ENCODE data around the gene NVL. TPM values are rescaled to one million over a fixed set of nuclear protein-coding genes. Genes with fewer than 3 reads are reported as not detected.

Gene NVL
- total and polyA plus RNA-seq, 4 donors: 5.3 to 14.0 (median 11.0) TPM

DNA sequence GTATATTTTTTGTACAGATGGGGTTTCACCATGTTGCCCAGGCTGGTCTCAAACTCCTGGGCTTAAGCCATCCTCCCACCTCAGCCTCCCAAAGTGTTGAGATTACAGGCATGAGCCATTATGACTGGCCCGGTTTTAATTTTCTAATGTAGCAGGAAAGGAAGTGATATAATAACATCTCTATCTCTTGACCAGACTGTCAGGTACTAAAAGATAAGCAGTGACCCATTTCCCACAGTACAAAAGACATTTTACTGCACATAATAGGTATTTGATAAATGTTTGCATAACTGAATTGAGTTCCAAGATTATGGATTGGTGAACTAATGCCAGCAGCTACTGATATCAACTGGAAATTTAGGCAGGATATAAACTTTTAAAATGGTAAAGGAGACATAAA, 4.0 kb downstream of the NVL start:
- 74% methylated on average over 1 of the region's 1 CpG for WGBS
- no peak overlapping the region for H3K9ac ChIP-seq (ENCODE audit: low read depth in 1 of 2, low read length in 2 of 2)
- no peak for TF ChIP-seq FOXA2 (IDR thresholded peaks at IDR 0.05)
- no peak for TF ChIP-seq NR2F2 (IDR thresholded peaks at IDR 0.05)
- TF ChIP-seq HNF4G (IDR thresholded peaks at IDR 0.05): no peak
- TF ChIP-seq, protein P1, sequence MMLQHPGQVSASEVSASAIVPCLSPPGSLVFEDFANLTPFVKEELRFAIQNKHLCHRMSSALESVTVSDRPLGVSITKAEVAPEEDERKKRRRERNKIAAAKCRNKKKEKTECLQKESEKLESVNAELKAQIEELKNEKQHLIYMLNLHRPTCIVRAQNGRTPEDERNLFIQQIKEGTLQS (IDR thresholded peaks at IDR 0.05): no peak
- TF ChIP-seq SP1 (IDR thresholded peaks at IDR 0.05): no peak
- TF ChIP-seq RXRA (IDR thresholded peaks at IDR 0.05): no peak
- no peak for TF ChIP-seq YY1 (IDR thresholded peaks at IDR 0.05)
- TF ChIP-seq, protein P2, sequence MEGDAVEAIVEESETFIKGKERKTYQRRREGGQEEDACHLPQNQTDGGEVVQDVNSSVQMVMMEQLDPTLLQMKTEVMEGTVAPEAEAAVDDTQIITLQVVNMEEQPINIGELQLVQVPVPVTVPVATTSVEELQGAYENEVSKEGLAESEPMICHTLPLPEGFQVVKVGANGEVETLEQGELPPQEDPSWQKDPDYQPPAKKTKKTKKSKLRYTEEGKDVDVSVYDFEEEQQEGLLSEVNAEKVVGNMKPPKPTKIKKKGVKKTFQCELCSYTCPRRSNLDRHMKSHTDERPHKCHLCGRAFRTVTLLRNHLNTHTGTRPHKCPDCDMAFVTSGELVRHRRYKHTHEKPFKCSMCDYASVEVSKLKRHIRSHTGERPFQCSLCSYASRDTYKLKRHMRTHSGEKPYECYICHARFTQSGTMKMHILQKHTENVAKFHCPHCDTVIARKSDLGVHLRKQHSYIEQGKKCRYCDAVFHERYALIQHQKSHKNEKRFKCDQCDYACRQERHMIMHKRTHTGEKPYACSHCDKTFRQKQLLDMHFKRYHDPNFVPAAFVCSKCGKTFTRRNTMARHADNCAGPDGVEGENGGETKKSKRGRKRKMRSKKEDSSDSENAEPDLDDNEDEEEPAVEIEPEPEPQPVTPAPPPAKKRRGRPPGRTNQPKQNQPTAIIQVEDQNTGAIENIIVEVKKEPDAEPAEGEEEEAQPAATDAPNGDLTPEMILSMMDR (IDR thresholded peaks at IDR 0.05; ENCODE audit: low read depth, low read length, missing input control): no peak
- TF ChIP-seq, protein P3, sequence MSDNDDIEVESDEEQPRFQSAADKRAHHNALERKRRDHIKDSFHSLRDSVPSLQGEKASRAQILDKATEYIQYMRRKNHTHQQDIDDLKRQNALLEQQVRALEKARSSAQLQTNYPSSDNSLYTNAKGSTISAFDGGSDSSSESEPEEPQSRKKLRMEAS (IDR thresholded peaks at IDR 0.05): no peak
- no peak for TF ChIP-seq GABPA (IDR thresholded peaks at IDR 0.05 in 1 of 2, conservative IDR thresholded peaks at IDR 0.05 in 1 of 2)
- TF ChIP-seq, protein P4, sequence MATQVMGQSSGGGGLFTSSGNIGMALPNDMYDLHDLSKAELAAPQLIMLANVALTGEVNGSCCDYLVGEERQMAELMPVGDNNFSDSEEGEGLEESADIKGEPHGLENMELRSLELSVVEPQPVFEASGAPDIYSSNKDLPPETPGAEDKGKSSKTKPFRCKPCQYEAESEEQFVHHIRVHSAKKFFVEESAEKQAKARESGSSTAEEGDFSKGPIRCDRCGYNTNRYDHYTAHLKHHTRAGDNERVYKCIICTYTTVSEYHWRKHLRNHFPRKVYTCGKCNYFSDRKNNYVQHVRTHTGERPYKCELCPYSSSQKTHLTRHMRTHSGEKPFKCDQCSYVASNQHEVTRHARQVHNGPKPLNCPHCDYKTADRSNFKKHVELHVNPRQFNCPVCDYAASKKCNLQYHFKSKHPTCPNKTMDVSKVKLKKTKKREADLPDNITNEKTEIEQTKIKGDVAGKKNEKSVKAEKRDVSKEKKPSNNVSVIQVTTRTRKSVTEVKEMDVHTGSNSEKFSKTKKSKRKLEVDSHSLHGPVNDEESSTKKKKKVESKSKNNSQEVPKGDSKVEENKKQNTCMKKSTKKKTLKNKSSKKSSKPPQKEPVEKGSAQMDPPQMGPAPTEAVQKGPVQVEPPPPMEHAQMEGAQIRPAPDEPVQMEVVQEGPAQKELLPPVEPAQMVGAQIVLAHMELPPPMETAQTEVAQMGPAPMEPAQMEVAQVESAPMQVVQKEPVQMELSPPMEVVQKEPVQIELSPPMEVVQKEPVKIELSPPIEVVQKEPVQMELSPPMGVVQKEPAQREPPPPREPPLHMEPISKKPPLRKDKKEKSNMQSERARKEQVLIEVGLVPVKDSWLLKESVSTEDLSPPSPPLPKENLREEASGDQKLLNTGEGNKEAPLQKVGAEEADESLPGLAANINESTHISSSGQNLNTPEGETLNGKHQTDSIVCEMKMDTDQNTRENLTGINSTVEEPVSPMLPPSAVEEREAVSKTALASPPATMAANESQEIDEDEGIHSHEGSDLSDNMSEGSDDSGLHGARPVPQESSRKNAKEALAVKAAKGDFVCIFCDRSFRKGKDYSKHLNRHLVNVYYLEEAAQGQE (IDR thresholded peaks at IDR 0.05): no peak
- TF ChIP-seq EGR1 (IDR thresholded peaks at IDR 0.05; ENCODE audit: low read depth in 2 of 2): no peak
- TF ChIP-seq, protein P5, sequence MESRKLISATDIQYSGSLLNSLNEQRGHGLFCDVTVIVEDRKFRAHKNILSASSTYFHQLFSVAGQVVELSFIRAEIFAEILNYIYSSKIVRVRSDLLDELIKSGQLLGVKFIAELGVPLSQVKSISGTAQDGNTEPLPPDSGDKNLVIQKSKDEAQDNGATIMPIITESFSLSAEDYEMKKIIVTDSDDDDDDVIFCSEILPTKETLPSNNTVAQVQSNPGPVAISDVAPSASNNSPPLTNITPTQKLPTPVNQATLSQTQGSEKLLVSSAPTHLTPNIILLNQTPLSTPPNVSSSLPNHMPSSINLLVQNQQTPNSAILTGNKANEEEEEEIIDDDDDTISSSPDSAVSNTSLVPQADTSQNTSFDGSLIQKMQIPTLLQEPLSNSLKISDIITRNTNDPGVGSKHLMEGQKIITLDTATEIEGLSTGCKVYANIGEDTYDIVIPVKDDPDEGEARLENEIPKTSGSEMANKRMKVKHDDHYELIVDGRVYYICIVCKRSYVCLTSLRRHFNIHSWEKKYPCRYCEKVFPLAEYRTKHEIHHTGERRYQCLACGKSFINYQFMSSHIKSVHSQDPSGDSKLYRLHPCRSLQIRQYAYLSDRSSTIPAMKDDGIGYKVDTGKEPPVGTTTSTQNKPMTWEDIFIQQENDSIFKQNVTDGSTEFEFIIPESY (IDR thresholded peaks at IDR 0.05): no peak
- TF ChIP-seq TAF1 (conservative IDR thresholded peaks at IDR 0.05): no peak
- TF ChIP-seq JUND (IDR thresholded peaks at IDR 0.05): no peak
- no peak for TF ChIP-seq RAD21 (IDR thresholded peaks at IDR 0.05)
- TF ChIP-seq HNF4A (conservative IDR thresholded peaks at IDR 0.05): no peak
- H3K27me3 ChIP-seq (ENCODE audit: control insufficient read depth in 4 of 4, insufficient read depth in 4 of 4, low read length in 3 of 4): no peaks in the 10 kb centered on the region
- H3K4me3 ChIP-seq (ENCODE audit: low read depth in 1 of 3, low read length in 3 of 3): no peak overlapping the region
- H3K4me1 ChIP-seq (ENCODE audit: control insufficient read depth in 4 of 4, insufficient read depth in 4 of 4, low read length in 3 of 4): peaks cover 6 to 30% (median 23%) of the 10 kb centered on the region in 4 donors
- no peaks in the 10 kb centered on the region for H3K9me3 ChIP-seq (ENCODE audit: control insufficient read depth in 4 of 4, low read length in 3 of 4)
- no peak for DNase-seq (ENCODE audit: low spot score)
- peaks cover 0 to 5% (median 1%) of the 10 kb centered on the region in 4 donors for H3K36me3 ChIP-seq (ENCODE audit: control insufficient read depth in 4 of 4, insufficient read depth in 3 of 4, low read depth in 1 of 4, low read length in 3 of 4)
- H3K27ac ChIP-seq (ENCODE audit: low read depth in 1 of 2, low read length in 2 of 2): no peak overlapping the region
